GM10266 (cell line): ENCODE measurements around the gene NFE2L1.
"Not testable (repeated sequence)": the region's sequence is repeated elsewhere in the genome, so short reads cannot be mapped to it uniquely, and the experiment has no call there.

ENCODE experiments used
- DNase-seq: peaks from one replicate; pipeline ENCODE4 v3.0.0; 2012; ENCODE audit errors: extremely low spot score
- CTCF ChIP-seq: IDR thresholded peaks from 2 replicates; pipeline ENCODE4 v1.5.1; 2012; ENCODE audit warnings: mild to moderate bottlenecking, low read depth; ENCODE audit not compliant: control insufficient read depth, insufficient read depth; ENCODE audit errors: missing control alignments

The NFE2L1 gene

GRCh38 chr17:48014595-48015111 lies 33.5 kb upstream of the NFE2L1 start:
- no peak for TF ChIP-seq CTCF
- DNase-seq, result no peak

GRCh38 chr17:48016112-48016511 lies 32.0 kb upstream of the NFE2L1 start:
- DNase-seq, result no peak
- TF ChIP-seq CTCF, result no peak

- DNase-seq, result not testable (repeated sequence)
Measured at GRCh38 chr17:48017817-48018158, 30.4 kb upstream of the NFE2L1 start.

- TF ChIP-seq CTCF, result no peak
- DNase-seq, result no peak
Measured at GRCh38 chr17:48021934-48022333, 26.2 kb upstream of the NFE2L1 start.

GRCh38 chr17:48022901-48023300 lies 25.3 kb upstream of the NFE2L1 start:
- no peak for DNase-seq
- no peak for TF ChIP-seq CTCF

GRCh38 chr17:48023400-48024148 lies 24.6 kb upstream of the NFE2L1 start:
- peak; percentile 10 for TF ChIP-seq CTCF
- no peak for DNase-seq

GRCh38 chr17:48024149-48025039 lies 23.8 kb upstream of the NFE2L1 start:
- DNase-seq, result no peak
- no peak for TF ChIP-seq CTCF
